A673 (cell line): ENCODE data around the gene SMAD3. TPM values are rescaled to one million over a fixed set of nuclear protein-coding genes. Genes with fewer than 3 reads are reported as not detected.

ENCODE experiments used
- BruUV-seq: library from RNA; stranded (reverse); fragments of 400-500 nt; replicated peaks from 2 replicates; lab custom pipeline; 2021; lab: Mats Ljungman, UMichigan
- CTCF ChIA-PET: fragments of 300-600 bp; sonication (Branson Sonifier 250); formaldehyde crosslinking; loops from one replicate; lab custom pipeline; 2022; ENCODE audit warnings: antibody characterized with exemption; lab: Charles Lee
- POLR2A ChIA-PET: fragments of 300-600 bp; sonication (Branson Sonifier 250); formaldehyde crosslinking; loops from one replicate; lab custom pipeline; 2022; ENCODE audit warnings: antibody characterized with exemption; ENCODE audit not compliant: low non-redundant PET; lab: Charles Lee
- DNase-seq: peaks from one replicate; pipeline ENCODE4 v3.0.0-alpha.2; 2015; ENCODE audit warnings: low spot score
- H3K27ac ChIP-seq: fragments of 200-600 bp; sonication (generic); 2 replicates; pipeline ENCODE4 v1.5.1; 2016; ENCODE audit warnings: mixed run types, low read depth, mild to moderate bottlenecking, mixed read lengths, antibody characterized with exemption, low read length; ENCODE audit not compliant: poor library complexity, severe bottlenecking
- H3K27me3 ChIP-seq: fragments of 200-600 bp; sonication (generic); replicated peaks from 2 replicates; pipeline ENCODE4 v1.6.1; 2017; ENCODE audit warnings: mixed run types, low read depth, mild to moderate bottlenecking, mixed read lengths, antibody characterized with exemption, low read length; ENCODE audit not compliant: insufficient read depth, poor library complexity
- H3K36me3 ChIP-seq: fragments of 200-600 bp; sonication (generic); 2 replicates; pipeline ENCODE4 v1.6.1; 2016; ENCODE audit warnings: mixed run types, mild to moderate bottlenecking, mixed read lengths, antibody characterized with exemption, low read length; ENCODE audit not compliant: insufficient read depth, poor library complexity, severe bottlenecking
- H3K4me1 ChIP-seq: fragments of 200-600 bp; sonication (generic); 2 replicates; pipeline ENCODE4 v1.6.1; 2017; ENCODE audit warnings: mixed run types, mild to moderate bottlenecking, mixed read lengths, antibody characterized with exemption, low read length; ENCODE audit not compliant: insufficient read depth, poor library complexity, severe bottlenecking
- H3K4me3 ChIP-seq: fragments of 200-600 bp; sonication (generic); 2 replicates; pipeline ENCODE4 v1.5.1; 2016; ENCODE audit warnings: low read depth, mixed run types, mild to moderate bottlenecking, mixed read lengths, low read length; ENCODE audit not compliant: poor library complexity, severe bottlenecking
- H3K9me3 ChIP-seq: fragments of 200-600 bp; sonication (generic); 2 replicates; pipeline ENCODE4 v1.6.1; 2016; ENCODE audit warnings: mixed run types, low read depth, mild to moderate bottlenecking, mixed read lengths, antibody characterized with exemption, low read length; ENCODE audit not compliant: poor library complexity, severe bottlenecking
- EZH2 ChIP-seq: fragments of 200-600 bp; sonication (generic); IDR thresholded peaks from 2 replicates; pipeline ENCODE4 v1.6.1; 2017; ENCODE audit warnings: borderline replicate concordance, low read depth, mild to moderate bottlenecking, mixed read lengths, antibody characterized with exemption, low read length; ENCODE audit not compliant: poor library complexity, severe bottlenecking
- intact Hi-C: fragments of 100-400 bp; cut with micrococcal nuclease; formaldehyde crosslinking; loops from one replicate; pipeline ENCODE4 v1.10.0; 2022; ENCODE audit not compliant: unreplicated experiment
- total RNA-seq: library from RNA; stranded (reverse); gene quantifications from 2 replicates; pipeline ENCODE4 v1.2.3, GENCODE V29; 2021
- TF ChIP-seq, protein P1 (sequence below): fragments of 300-800, 200-600 bp; sonication (generic); conservative IDR thresholded peaks from 2 replicates; pipeline ENCODE4 v1.5.1; 2017; ENCODE audit warnings: low read depth, mild to moderate bottlenecking, antibody characterized with exemption, low read length, moderate library complexity, mixed read lengths

Gene SMAD3
- total RNA-seq, 1 experiment from 2014 or later = 31.0 TPM

DNA sequence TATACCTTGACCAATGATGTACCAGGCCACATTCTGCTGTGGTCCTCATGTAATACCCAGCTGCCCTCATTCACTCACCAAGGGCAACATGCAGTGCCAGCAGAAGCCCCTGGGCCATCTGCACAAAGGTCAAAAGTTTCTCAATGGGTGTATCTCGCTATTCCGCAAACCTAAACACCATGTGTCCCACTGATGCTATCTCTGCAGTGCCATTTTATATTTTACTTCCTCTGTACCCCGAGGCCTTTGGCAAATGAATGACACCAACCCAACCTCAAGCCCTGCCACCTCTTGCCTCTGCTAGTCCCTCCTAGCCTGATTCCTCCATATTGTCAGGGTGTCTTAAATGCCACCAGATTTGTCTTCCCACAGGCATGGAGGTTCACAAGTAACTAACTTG is 129.9 kb downstream of the SMAD3 start:
- H3K4me3 ChIP-seq = no peak overlapping the region
- ChIA-PET CTCF (no interaction called here), POLR2A (no interaction called here)
- no peaks in the 10 kb centered on the region for H3K27me3 ChIP-seq
- intact Hi-C loops = no loop called here
- peaks cover 14% of the 10 kb centered on the region for H3K36me3 ChIP-seq
- H3K4me1 ChIP-seq = no peaks in the 10 kb centered on the region
- H3K27ac ChIP-seq = no peak overlapping the region
- no TSS peak for BruUV-seq
- TF ChIP-seq, protein P1, sequence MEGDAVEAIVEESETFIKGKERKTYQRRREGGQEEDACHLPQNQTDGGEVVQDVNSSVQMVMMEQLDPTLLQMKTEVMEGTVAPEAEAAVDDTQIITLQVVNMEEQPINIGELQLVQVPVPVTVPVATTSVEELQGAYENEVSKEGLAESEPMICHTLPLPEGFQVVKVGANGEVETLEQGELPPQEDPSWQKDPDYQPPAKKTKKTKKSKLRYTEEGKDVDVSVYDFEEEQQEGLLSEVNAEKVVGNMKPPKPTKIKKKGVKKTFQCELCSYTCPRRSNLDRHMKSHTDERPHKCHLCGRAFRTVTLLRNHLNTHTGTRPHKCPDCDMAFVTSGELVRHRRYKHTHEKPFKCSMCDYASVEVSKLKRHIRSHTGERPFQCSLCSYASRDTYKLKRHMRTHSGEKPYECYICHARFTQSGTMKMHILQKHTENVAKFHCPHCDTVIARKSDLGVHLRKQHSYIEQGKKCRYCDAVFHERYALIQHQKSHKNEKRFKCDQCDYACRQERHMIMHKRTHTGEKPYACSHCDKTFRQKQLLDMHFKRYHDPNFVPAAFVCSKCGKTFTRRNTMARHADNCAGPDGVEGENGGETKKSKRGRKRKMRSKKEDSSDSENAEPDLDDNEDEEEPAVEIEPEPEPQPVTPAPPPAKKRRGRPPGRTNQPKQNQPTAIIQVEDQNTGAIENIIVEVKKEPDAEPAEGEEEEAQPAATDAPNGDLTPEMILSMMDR = no peak
- TF ChIP-seq EZH2 = no peak
- DNase-seq = no peak
- H3K9me3 ChIP-seq = no peaks in the 10 kb centered on the region

DNA sequence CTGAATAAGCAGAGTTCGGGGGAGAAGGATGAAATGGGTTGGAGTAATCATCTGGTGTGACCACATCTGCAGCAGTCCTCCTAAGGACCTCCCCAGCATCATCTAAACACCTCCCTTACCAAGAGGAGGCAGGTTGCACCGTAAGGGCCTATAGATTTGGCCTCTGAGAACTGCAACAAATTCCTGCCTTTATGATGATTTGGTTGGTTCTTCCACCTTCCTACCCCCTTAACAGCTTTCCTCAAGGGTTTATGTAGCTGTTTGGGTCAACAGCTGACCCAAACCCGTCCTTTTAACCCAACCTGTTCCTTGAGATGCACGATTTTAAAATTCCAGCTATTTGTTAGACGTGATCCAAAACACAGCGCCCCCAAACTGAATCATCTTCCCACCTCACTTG is 130.8 kb downstream of the SMAD3 start:
- CTCF ChIA-PET = no interaction called here
- DNase-seq = no peak

DNA sequence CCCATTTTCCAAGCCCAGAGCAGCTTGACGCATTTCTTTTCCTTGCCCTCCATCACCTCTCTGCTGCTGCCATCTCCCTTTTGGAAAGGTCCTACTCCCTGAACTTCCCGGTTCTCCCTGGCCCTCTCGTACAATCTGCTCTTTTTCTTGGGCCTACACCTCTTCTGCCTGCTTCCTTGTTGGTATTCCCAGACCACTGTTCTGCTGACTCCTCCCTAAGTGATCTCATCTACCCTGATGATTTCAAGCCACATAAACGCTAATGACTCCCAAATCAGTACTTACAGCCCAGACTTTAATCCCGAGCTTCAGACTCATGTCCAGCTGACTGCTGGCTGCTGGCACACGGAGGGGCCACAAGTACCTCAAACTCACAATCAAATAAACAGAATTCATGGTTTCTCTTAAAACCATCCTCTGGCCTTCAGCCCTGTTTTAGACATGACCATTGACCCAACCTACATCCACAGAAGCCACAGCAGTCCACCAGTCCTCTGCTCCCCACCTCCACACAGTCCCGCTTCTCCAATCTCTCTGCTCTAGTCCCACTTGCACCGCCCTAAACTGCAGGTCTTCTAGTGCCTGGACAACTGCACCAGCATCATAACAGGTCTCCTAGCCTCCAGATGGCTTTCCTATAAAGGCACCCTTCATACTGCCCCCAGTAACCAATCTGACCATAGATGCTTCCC is 131.4 kb downstream of the SMAD3 start:
- no peak for TF ChIP-seq EZH2
- TF ChIP-seq, protein P1 = no peak
- ChIA-PET CTCF (no interaction called here), POLR2A (no interaction called here)
- intact Hi-C loops = no loop called here
- no peaks in the 10 kb centered on the region for H3K27me3 ChIP-seq
- H3K4me3 ChIP-seq = no peak overlapping the region
- no peak overlapping the region for H3K27ac ChIP-seq
- H3K36me3 ChIP-seq = peaks cover 6% of the 10 kb centered on the region
- H3K9me3 ChIP-seq = no peaks in the 10 kb centered on the region
- no peak for DNase-seq
- no peaks in the 10 kb centered on the region for H3K4me1 ChIP-seq
- BruUV-seq = no TSS peak

More for the DNA sequence above, 130.8 kb downstream of the SMAD3 start:
- POLR2A ChIA-PET = no interaction called here
- TF ChIP-seq EZH2 = no peak
- Histone ChIP-seq H3K27ac (no peak overlapping the region), H3K27me3 (no peaks in the 10 kb centered on the region), H3K4me1 (no peaks in the 10 kb centered on the region), H3K9me3 (no peaks in the 10 kb centered on the region), H3K4me3 (no peak overlapping the region), H3K36me3 (peaks cover 9% of the 10 kb centered on the region)
- intact Hi-C loops = no loop called here
- no TSS peak for BruUV-seq

DNA sequence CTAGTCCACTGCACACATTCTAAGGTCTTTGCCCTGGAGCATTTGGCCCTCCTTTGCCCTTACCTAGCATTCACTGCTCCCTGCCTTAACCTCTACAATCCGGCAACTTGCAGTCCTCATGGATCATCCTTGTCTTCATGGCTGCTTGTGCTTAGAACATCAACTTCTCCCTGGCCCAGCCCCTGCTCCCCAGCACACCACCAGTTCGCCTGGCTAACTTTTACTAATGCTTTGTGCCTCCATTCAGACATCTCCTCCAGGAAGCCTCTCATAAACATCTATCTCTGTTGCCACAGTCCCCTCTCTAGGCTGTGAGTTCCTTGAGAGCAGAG is 131.9 kb downstream of the SMAD3 start:
- TF ChIP-seq EZH2 = no peak
- TF ChIP-seq, protein P1 = no peak
- POLR2A ChIA-PET = no interaction called here
- BruUV-seq = no TSS peak

More for the DNA sequence above, 131.9 kb downstream of the SMAD3 start:
- no peaks in the 10 kb centered on the region for H3K4me1 ChIP-seq
- no peak overlapping the region for H3K27ac ChIP-seq
- intact Hi-C loops = no loop called here
- no peaks in the 10 kb centered on the region for H3K9me3 ChIP-seq
- no peak overlapping the region for H3K4me3 ChIP-seq
- CTCF ChIA-PET = no interaction called here
- H3K27me3 ChIP-seq = no peaks in the 10 kb centered on the region
- peaks cover 5% of the 10 kb centered on the region for H3K36me3 ChIP-seq
- DNase-seq = no peak
